Stomach (tissue), 19 donors: ENCODE data around the gene ERBB4. TPM values are rescaled to one million over a fixed set of nuclear protein-coding genes. Genes with fewer than 3 reads are reported as not detected.

ENCODE experiments used
- DNase-seq, 2 donors: peaks; one replicate each; pipeline versions ENCODE4 v3.0.0 to v3.0.0-alpha.2; 2013 to 2019
- H3K27ac ChIP-seq, 5 donors: fragments of 200-600 bp in 4 of 5; sonication (generic) in 4 of 5; one replicate each; pipeline ENCODE4 v1.5.1; 2013 to 2019; ENCODE audit warnings: mild to moderate bottlenecking in 1 of 5, moderate library complexity in 1 of 5
- H3K27me3 ChIP-seq, 3 donors: fragments of 200-600 bp; sonication (generic); one replicate each; pipeline ENCODE4 v1.5.1; 2017 to 2019; ENCODE audit warnings: mixed run types in 1 of 3
- H3K36me3 ChIP-seq, 4 donors: fragments of 200-600 bp; sonication (generic); 1 replicate in 3 of 4; 2 replicates in 1 of 4; pipeline ENCODE4 v1.5.1; 2016 to 2019
- H3K4me1 ChIP-seq, 4 donors: fragments of 200-600 bp; sonication (generic); one replicate each; pipeline ENCODE4 v1.5.1; 2016 to 2019
- H3K4me3 ChIP-seq, 4 donors: fragments of 200-600 bp; sonication (generic) in 3 of 4; one replicate each; pipeline ENCODE4 v1.5.1; 2016 to 2019; ENCODE audit warnings: mild to moderate bottlenecking in 1 of 4
- H3K9me3 ChIP-seq, 4 donors: fragments of 200-600 bp; sonication (generic); one replicate each; pipeline ENCODE4 v1.5.1; 2016 to 2019
- EP300 ChIP-seq: sonication (generic); formaldehyde crosslinking; IDR thresholded peaks from one replicate; pipeline ENCODE4 v1.6.1; 2017; ENCODE audit warnings: antibody characterized with exemption
- POLR2A ChIP-seq, 4 donors: fragments of 450-650 bp; IDR thresholded peaks; one replicate each; pipeline ENCODE4 v1.6.1; 2016; ENCODE audit warnings: antibody characterized with exemption in 4 of 4, control low read depth in 2 of 4, mild to moderate bottlenecking in 1 of 4, moderate library complexity in 1 of 4
- POLR2AphosphoS5 ChIP-seq, 3 donors: sonication (generic); formaldehyde crosslinking; IDR thresholded peaks; one replicate each; pipeline ENCODE4 v1.6.1; 2016; ENCODE audit warnings: antibody characterized with exemption in 3 of 3
- WGBS, 5 donors: extraction: QIAGEN DNeasy Blood & Tissue Kit in 3 of 5; methylation state at CpG; one replicate each; pipeline versions ENCODE4 v1.1.5 to v1.1.7; 2013 to 2018; 5-methylcytosine and 5-hydroxymethylcytosine counted together
- intact Hi-C: fragments of 100-400 bp; cut with DNase I; formaldehyde crosslinking; loops from one replicate; pipeline ENCODE4 v1.15.1; 2023; ENCODE audit warnings: low total_unique reads
- long read RNA-seq, 10 donors: transcript quantifications; one replicate each; lab custom pipeline, GENCODE V29; 2026
- polyA plus RNA-seq, 3 donors: library from polyadenylated mRNA; stranded (reverse); fragments of 200-250 nt; gene quantifications; one replicate each; pipeline ENCODE4 v1.2.3, GENCODE V29; 2013
- total RNA-seq, 5 donors: library from RNA; depleted of rRNA; stranded (reverse); fragments of >200 nt; gene quantifications; one replicate each; pipeline versions ENCODE4 v1.1.0 to v1.2.3, GENCODE V29; 2014 to 2016
- TF ChIP-seq, protein P1 (sequence below), 7 experiments: fragments of 450-650 bp in 4 of 7; fragments of 200-600 bp in 3 of 7; sonication (generic) in 3 of 7; IDR thresholded peaks; one replicate each; pipeline ENCODE4 v1.5.1; 2016 to 2019; ENCODE audit warnings: antibody characterized with exemption in 7 of 7, control low read depth in 2 of 7, mild to moderate bottlenecking in 1 of 7
- donor health status: healthy with polysubstance abuse.
- donor health status: Bipolar disorder and iron deficiency.
- donor health status: healthy.

Gene ERBB4
- 1 to 10 TPM in 2 of 5 donors, under 1 TPM in 2, not detected in 1; 0.45 to 2.5 (median 1.1) TPM for total RNA-seq
- under 1 TPM; 0.12 to 0.15 (median 0.13) TPM for polyA plus RNA-seq
- long read RNA-seq, donor 1: 0 reads
- long read RNA-seq, donor 2: 0 reads
- long read RNA-seq, donor 3: 0 reads
- long read RNA-seq, donor 4: 0 reads
- long read RNA-seq, donor 5: 0 reads
- long read RNA-seq, donor 6: 0 reads
- long read RNA-seq, donor 7: 0 reads
- long read RNA-seq, donor 8: 0 reads
- long read RNA-seq, donor 9: 0 reads
- long read RNA-seq, donor 10: 0 reads

DNA sequence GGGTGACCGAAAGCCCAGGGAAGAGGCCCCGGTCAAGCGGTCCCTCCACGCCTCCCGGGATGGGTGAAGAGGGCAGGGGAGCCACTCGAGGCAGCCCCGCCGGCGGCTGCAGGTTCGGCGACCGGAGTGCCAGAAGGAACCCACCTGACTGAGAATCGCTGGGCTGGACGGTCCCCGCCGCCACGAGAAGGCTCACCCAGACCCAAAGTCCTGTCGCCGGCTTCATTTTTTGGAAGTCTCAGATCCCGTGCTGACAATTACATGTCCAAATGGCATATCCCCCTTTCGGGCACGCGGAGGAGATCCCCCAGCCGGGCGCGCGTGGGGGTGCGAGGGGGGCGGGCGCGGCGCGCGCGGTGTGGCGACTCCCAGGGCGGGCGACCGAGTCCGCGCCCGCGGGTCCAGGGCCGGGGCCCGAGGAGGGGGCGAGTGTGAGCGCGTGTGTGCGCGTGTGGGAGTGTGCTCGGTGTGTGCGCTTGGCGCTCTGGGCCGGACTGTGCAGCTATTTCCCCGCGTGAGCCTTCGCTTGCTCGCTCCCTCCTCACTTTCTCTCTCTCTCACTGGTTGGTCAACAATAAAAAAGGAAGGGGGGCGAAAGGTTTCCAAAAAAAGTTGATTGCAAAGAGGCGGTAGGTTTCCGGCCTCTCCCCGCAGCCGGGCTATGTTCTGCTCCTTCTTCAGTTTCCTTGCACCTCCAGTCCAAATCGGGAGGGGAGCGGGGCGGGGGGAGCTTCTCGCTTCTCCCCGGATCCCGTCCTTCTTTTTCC, at the start of gene ERBB4:
TSS of gene ERBB4 (minus strand) at position 498 of the 767 bp plus-strand sequence. CDS start at position 226, 272 bp downstream.
- H3K27me3 ChIP-seq: peaks cover 0 to 36% (median 31%) of the 10 kb centered on the region in 3 donors
- DNase-seq: peak; percentile 32 to 56
- no peaks in the 10 kb centered on the region for H3K9me3 ChIP-seq
- intact Hi-C loops: no loop called here
- peak within 1 kb of the TSS; percentile 63 to 86 (median 70) for H3K4me3 ChIP-seq
- TF ChIP-seq EP300 (no peak), POLR2A (IDR thresholded peaks at IDR 0.05) (no peak), POLR2AphosphoS5 (IDR thresholded peaks at IDR 0.05) (no peak)
- TF ChIP-seq, protein P1, sequence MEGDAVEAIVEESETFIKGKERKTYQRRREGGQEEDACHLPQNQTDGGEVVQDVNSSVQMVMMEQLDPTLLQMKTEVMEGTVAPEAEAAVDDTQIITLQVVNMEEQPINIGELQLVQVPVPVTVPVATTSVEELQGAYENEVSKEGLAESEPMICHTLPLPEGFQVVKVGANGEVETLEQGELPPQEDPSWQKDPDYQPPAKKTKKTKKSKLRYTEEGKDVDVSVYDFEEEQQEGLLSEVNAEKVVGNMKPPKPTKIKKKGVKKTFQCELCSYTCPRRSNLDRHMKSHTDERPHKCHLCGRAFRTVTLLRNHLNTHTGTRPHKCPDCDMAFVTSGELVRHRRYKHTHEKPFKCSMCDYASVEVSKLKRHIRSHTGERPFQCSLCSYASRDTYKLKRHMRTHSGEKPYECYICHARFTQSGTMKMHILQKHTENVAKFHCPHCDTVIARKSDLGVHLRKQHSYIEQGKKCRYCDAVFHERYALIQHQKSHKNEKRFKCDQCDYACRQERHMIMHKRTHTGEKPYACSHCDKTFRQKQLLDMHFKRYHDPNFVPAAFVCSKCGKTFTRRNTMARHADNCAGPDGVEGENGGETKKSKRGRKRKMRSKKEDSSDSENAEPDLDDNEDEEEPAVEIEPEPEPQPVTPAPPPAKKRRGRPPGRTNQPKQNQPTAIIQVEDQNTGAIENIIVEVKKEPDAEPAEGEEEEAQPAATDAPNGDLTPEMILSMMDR (IDR thresholded peaks at IDR 0.05): no peak
- H3K27ac ChIP-seq: peak within 1 kb of the TSS in 4 of 5 donors; percentile 20 to 64 (median 45)
- peaks cover 0 to 39% (median 33%) of the 10 kb centered on the region in 4 donors for H3K4me1 ChIP-seq
- H3K36me3 ChIP-seq: no peaks in the 10 kb centered on the region
- 0 to 2% (median 1%) methylated on average over 25 to 69 of the region's 69 CpGs for WGBS, 5 donors

DNA sequence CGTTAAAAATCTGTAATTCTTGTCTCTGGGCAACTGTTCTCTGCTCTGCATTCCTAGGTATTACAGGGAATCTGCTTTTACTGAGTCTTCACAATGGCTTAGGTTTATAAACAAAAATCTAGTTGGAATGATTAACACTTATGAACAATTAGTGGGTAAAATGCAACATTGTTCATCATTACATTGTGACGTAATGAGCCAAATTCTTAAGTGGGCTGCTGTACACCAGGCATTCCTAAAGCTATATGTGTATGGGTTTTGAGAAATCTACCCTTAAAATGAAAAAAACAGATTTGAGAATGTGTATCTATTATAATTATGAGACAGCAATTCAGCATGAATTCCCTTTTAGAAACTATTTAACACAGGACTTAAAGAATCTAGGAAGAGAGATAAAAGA, 41.5 kb upstream of the ERBB4 start:
- 60 to 70% (median 63%) methylated on average over 2 of the region's 2 CpGs for WGBS, 5 donors

GRCh38 chr2:212556296-212556695, 17.7 kb upstream of the ERBB4 start:
- WGBS, 5 donors: 73 to 80% (median 76%) methylated on average over 4 of the region's 4 CpGs
- Histone ChIP-seq H3K4me1 (no peaks in the 10 kb centered on the region), H3K27ac (no peak overlapping the region), H3K27me3 (no peaks in the 10 kb centered on the region), H3K4me3 (no peak overlapping the region), H3K36me3 (no peaks in the 10 kb centered on the region), H3K9me3 (no peaks in the 10 kb centered on the region)
- intact Hi-C loops: no loop called here
- TF ChIP-seq EP300: no peak
- TF ChIP-seq POLR2A (IDR thresholded peaks at IDR 0.05): no peak
- no peak for TF ChIP-seq POLR2AphosphoS5 (IDR thresholded peaks at IDR 0.05)
- TF ChIP-seq, protein P1 (IDR thresholded peaks at IDR 0.05): no peak
- no peak for DNase-seq

More for the DNA sequence above, 41.5 kb upstream of the ERBB4 start:
- TF ChIP-seq POLR2A (IDR thresholded peaks at IDR 0.05) (no peak), EP300 (no peak), POLR2AphosphoS5 (IDR thresholded peaks at IDR 0.05) (no peak)
- TF ChIP-seq, protein P1 (IDR thresholded peaks at IDR 0.05): no peak
- H3K4me1 ChIP-seq: no peaks in the 10 kb centered on the region
- no peak overlapping the region for H3K4me3 ChIP-seq
- H3K9me3 ChIP-seq: peaks cover 0 to 3% (median 0%) of the 10 kb centered on the region in 4 donors
- no peak for DNase-seq
- no peak overlapping the region for H3K27ac ChIP-seq
- intact Hi-C loops: no loop called here
- no peaks in the 10 kb centered on the region for H3K36me3 ChIP-seq
- no peaks in the 10 kb centered on the region for H3K27me3 ChIP-seq

GRCh38 chr2:212554233-212554632, 15.6 kb upstream of the ERBB4 start:
- WGBS, 5 donors: 69 to 78% (median 70%) methylated on average over 2 of the region's 2 CpGs
- Histone ChIP-seq H3K9me3 (no peaks in the 10 kb centered on the region), H3K27me3 (no peaks in the 10 kb centered on the region), H3K36me3 (no peaks in the 10 kb centered on the region), H3K27ac (no peak overlapping the region), H3K4me1 (no peaks in the 10 kb centered on the region), H3K4me3 (no peak overlapping the region)
- DNase-seq: no peak
- TF ChIP-seq POLR2A (IDR thresholded peaks at IDR 0.05): no peak
- TF ChIP-seq, protein P1 (IDR thresholded peaks at IDR 0.05): no peak
- no peak for TF ChIP-seq POLR2AphosphoS5 (IDR thresholded peaks at IDR 0.05)
- TF ChIP-seq EP300: no peak
- intact Hi-C loops: no loop called here
